Stimulated activated CD8-positive, alpha-beta memory T cell treated with anti-CD3 and anti-CD28 coated beads, Interleukin-12 subunit alpha, Interleukin-12 subunit beta, amount 100 ng/mL, for 1 hour (primary cell): ENCODE measurements around the gene TANC1.

ENCODE experiments used
- DNase-seq: peaks from one replicate; pipeline ENCODE4 v3.0.0-alpha.2; 2020; ENCODE audit warnings: low read depth

TANC1 gene

GRCh38 chr2:159225025-159226016 lies 256.9 kb downstream of the TANC1 start:
- no peak for DNase-seq

GRCh38 chr2:159226059-159226461 lies 257.6 kb downstream of the TANC1 start:
- no peak for DNase-seq

- DNase-seq, result no peak
Observed at GRCh38 chr2:159226608-159227385, 258.4 kb downstream of the TANC1 start.

GRCh38 chr2:159227467-159227866 lies 259.0 kb downstream of the TANC1 start:
- no peak for DNase-seq

- DNase-seq, result no peak
Observed at GRCh38 chr2:159228081-159228581, 259.7 kb downstream of the TANC1 start.

- no peak for DNase-seq
Observed at GRCh38 chr2:159229476-159230144, 261.2 kb downstream of the TANC1 start.

GRCh38 chr2:159230145-159230877 lies 261.9 kb downstream of the TANC1 start:
- no peak for DNase-seq

- no peak for DNase-seq
Observed at GRCh38 chr2:159232456-159233170, 264.2 kb downstream of the TANC1 start.

- no peak for DNase-seq
Observed at GRCh38 chr2:159234868-159235267, 266.4 kb downstream of the TANC1 start.

- no peak for DNase-seq
Observed at GRCh38 chr2:159243529-159243928, 275.1 kb downstream of the TANC1 start.

GRCh38 chr2:159246325-159246988 lies 278.0 kb downstream of the TANC1 start:
- no peak for DNase-seq

GRCh38 chr2:159249990-159250715 lies 281.7 kb downstream of the TANC1 start:
- no peak for DNase-seq

GRCh38 chr2:159251296-159252173 lies 283.1 kb downstream of the TANC1 start:
- DNase-seq, result no peak

GRCh38 chr2:159252905-159253304 lies 284.5 kb downstream of the TANC1 start:
- DNase-seq, result no peak

- no peak for DNase-seq
Observed at GRCh38 chr2:159256159-159256558, 287.7 kb downstream of the TANC1 start.

- no peak for DNase-seq
Observed at GRCh38 chr2:159262226-159262625, 293.8 kb downstream of the TANC1 start.

GRCh38 chr2:159262904-159263303 lies 294.5 kb downstream of the TANC1 start:
- no peak for DNase-seq

- DNase-seq, result no peak
Observed at GRCh38 chr2:159265171-159265576, 296.7 kb downstream of the TANC1 start.

- no peak for DNase-seq
Observed at GRCh38 chr2:159266554-159266953, 298.1 kb downstream of the TANC1 start.
